NCI-H2029 treated with DMSO at 0.1 percent for 48 hours (cell line): ENCODE results near the gene BEX5.
"Not testable (repeated sequence)": the region's sequence is repeated elsewhere in the genome, so short reads cannot be mapped to it uniquely, and the experiment has no call there.

Experiments used
- DNase-seq: peaks from one replicate; lab custom pipeline; 2025; lab: John Stamatoyannopoulos, UW

Gene BEX5

DNA sequence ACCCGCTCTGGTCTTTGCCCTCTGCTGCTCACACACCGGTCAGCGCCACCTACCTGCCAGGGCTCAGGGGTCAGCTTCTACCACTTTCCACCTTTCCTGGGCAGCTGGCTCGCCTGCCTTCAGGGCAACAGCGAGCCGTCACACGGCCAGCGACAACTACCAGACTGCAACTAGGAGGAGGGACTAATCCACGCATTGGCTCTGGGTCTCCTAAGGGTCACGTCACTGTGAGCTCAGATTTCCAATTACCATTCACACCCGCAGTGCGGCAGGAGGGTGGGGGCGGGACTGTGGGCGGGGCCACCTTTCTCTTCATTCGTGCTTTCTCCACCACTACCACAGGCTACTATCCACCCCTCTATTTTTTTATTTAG lies at the start of gene BEX5:
Gene BEX5 (minus strand): TSS at position 172 of the 374 bp plus-strand sequence. CDS start 1,712 bp downstream, outside the sequence.
- no peak for DNase-seq

DNA sequence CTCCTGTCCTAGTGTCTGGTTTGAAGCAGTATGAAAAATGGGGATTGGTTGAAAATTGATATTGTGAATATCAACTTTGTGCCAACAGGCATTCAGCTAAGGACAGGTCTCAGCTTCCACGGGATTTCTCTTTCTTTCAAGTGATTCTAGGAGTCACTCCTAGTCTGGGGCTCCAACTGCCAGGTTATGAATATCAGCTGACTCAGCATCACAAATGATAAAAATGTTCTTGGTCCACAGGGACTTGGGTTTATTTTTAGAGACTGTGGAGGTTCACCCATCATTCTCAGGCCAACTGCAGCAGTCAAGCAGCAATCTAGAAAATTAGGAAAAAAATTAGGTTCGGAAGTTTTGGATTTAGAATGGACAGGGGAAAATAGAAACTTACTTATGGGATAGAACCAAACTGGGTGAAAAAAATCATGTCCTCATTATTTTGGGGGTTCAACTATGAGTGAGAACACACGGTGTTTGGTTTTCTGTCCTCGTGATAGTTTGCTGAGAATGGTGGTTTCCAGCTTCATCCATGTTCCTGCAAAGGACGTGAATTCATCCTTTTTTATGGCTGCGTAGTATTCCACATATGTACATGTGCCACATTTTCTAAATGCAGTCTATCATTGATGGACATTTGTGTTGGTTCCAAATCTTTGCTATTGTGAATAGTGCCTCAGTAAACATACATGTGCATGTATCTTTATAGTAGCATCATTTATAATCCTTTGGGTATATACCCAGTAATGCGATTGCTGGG lies 30.4 kb upstream of the BEX5 start:
- no peak for DNase-seq

DNA sequence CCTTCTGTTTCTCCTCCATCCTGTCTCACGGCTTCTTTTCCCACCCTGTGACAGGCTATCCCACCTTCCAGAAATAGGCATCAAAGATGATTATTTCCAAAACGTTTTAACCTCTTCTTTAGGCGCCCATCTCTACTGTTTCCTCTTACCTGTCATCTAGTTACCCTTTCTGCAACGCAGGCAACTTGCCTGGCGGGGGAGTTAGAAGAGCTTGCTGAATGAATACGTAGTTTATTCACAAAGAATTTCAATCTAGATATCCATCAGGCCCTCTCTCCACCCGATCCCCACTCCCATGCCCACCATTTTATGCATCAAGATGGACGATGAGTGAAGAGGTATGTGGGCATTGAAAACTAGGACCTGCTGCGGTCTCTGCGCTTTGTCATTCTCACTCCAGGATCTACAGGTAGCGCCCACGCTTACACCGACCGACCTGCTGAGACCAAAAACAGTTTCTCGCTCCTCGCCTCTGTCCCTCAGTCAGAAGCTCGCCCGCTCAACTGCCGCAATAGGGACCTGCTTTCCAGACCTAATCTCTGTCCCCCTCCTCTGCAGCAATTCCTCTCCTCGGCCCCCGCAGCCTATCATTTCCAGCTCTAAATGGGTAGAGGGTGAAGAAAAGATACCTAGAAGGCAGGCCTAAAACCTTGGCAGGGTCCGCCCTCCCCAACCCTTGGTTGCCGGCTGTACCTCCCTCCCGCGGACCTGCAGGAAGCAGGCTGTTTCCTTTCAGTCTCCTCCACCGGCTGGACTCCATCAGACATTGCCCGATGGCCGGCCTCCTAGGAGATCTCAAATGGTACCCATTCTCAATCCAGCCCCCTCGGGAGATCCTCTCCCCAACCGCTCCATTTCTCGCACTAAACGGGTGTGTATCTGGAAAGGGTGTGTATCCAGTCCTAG lies 624 bp downstream of the BEX5 start:
- no peak for DNase-seq

DNA sequence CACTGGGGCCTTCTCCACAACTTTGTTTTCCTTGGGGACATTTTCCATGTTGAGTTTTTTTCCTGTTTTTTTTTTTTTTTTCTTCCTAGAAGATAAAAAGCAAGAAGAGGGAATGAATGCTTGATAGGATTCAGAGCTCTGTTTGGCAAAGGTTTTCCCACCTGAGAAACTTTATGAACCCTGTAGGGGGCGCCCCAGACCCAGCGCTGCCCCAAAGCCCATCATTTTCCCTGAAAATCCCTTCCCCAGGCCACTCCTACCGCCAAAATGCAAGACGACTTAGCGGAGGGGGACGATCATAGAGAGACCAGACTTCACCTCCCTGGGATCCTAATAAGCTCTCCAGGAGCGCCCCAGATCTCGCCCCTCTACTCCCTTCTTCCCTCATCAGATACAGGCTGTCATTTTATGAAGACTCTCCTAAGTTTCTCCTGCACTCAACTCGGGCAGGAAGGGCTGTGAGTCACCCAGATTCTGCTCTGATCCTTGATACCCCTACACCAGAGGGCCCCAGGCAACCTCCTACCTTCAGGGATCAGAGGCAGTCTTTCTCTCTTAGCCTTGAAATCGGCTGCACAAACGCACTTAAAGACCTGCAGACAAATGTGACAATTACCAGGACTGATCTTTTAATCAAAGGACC lies 1.4 kb downstream of the BEX5 start:
- DNase-seq = no peak

DNA sequence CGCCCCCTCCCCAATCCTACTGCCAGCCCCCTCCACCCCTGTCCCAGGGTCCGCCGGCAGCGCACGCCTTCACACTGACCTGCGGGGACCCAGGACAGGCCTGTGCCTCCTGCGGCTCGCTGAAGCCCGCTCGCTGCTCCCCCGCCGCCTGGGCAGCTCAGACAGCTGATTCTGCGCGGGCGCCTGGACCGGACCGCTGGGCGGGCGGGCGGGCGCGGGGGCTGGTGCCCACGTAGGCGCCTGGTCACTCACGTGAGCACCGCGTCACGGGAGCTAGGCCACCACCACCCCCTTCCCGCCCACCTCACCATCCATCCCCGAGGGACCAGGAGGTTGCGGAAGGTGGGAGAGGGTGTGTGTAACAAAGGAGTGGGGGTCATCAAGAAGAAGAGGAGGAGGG lies 13.5 kb downstream of the BEX5 start, which contains the start of gene TCEAL6:
Gene TCEAL6 (minus strand): TSS at position 208 of the 400 bp plus-strand sequence.
- DNase-seq = not testable (repeated sequence)

DNA sequence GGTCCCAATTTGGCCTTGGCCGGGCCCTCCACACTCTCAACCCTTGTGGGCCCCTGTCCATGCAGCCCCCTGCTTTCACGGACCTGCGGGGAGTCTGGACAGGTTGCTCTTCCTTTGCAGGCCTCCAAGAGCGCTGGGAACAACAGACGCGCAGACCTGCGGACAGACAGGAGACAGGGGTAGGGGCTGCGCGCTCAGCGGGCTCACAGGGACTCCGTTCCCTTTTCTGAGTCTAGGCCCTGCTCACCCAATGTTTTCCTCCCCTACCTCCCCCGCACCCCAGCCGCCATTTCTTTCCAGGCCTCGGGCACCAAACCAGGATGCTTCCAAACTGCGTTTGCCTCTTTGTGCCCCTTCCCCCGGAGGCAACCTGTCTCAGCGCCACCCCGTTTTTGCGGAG lies 14.1 kb downstream of the BEX5 start:
- DNase-seq = not testable (repeated sequence)

DNA sequence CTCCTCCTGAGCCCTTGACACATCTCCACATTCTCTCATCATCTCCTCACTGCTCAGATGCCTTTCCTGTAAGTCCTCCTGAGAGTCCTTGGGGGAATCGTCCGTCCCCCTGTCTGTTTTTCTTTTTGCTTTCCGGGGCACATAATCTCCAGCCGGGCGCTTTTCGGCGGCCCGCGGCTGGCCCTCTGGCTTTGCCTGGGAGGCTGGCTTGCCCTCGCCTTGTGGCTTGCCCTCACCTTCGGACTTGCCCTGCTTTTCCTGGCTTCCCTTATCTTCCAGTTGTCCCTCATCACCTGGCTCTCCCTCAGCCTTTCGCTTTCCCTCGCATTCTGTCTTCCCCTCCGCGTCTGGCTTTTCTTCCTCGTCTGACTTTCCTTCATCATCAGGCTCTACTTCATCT lies 14.9 kb downstream of the BEX5 start:
- not testable (repeated sequence) for DNase-seq

DNA sequence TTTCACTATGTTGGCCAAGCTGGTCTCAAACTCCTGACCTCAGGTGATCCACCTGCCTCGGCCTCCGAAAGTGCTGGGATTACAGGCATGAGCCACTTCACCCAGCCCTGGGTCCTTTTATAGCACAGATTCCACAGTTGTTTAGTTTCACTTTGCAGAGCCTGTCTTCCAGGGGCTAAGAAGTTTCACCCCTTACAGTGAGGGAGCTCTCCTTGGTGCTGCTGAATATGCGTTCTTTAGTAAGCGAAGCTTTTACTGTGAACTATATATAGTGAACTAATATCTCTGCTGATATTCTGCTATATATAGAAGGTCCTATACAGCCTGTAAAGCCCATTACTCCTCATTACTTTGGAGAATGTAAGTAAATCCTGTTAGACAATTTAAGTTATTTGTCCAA lies 17.7 kb downstream of the BEX5 start:
- no peak for DNase-seq

DNA sequence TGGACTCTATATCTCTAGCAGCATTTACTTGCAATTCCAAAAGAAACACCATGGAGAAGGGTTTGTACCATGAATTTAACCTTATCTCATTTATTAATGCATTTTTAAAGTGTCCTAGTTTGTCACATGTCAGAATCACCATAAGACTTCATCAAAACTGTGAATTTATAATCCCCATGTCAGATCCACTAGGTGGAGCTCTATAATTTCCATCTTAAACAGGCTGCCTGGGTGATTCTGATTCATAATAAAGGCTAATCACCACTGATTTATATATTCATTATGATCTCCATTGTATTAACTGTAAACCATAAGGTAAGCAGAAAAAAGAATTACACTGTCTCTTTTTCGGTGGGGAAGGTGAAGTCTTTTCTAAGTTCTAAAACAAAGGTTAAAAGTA lies 26.3 kb downstream of the BEX5 start:
- DNase-seq = no peak

DNA sequence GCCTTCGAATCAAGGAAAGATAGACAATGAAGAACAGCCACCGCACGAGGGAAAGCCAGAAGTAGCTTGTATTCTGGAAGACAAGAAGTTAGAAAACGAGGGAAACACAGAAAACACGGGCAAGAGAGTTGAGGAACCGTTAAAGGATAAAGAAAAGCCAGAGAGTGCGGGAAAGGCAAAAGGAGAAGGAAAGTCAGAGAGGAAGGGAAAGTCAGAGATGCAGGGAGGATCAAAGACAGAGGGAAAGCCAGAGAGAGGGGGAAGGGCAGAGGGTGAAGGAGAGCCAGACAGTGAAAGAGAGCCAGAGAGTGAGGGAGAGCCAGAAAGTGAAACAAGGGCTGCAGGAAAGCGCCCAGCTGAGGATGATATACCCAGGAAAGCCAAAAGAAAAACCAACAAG lies 28.9 kb downstream of the BEX5 start:
- no peak for DNase-seq

DNA sequence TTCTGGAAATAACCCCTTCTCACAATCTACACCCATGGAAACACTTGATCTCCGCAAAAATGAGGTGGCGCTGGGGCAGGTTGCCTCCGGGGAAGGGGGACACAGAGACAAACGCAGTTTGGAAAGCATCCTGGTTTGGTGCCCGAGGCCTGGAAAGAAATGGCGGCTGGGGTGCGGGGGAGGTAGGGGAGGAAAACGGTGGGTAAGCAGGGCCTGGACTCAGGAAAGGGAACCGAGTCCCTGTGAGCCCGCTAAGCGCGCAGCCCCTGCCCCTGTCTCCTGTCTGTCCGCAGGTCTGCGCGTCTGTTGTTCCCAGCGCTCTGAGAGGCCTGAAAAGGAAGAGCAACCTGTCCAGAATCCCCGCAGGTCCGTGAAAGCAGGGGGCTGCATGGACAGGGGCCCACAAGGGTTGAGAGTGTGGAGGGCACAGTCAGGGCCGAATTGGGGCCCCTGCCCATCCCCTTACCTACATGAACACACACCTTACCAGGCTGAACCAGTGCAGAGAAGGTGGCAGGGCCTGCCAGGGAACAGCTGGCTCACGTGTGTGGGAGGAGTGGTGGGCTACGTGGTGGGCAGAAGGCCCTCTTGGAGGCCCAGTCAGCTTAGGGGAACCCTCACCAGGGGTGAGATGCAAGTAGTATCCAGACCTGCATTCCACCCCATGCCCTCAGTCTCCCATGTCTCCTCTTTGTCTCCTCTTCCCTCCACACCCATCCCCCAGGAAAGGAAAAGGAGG lies 29.5 kb downstream of the BEX5 start:
- not testable (repeated sequence) for DNase-seq

DNA sequence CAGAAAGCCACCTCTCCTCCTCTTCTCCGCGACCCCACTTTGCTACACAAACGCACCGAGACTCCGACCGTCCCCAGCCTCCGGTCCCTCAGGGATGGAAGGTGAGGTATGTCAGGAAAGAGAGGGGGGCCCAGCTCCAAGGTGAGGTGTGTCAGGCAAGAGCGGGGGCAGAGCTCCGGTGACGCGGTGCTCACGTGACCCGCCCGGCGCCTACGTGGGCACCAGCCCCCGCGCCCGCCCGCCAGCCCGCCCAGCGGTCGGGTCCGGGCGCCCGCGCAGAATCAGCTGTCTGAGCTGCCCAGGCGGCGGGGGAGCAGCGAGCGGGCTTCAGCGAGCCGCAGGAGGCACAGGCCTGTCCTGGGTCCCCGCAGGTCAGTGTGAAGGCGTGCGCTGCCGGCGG lies 30.3 kb downstream of the BEX5 start, which contains the start of gene TCEAL2:
Gene TCEAL2 (plus strand): TSS at position 244 of the 400 bp plus-strand sequence. CDS start 1,152 bp downstream, outside the sequence.
- DNase-seq = not testable (repeated sequence)

DNA sequence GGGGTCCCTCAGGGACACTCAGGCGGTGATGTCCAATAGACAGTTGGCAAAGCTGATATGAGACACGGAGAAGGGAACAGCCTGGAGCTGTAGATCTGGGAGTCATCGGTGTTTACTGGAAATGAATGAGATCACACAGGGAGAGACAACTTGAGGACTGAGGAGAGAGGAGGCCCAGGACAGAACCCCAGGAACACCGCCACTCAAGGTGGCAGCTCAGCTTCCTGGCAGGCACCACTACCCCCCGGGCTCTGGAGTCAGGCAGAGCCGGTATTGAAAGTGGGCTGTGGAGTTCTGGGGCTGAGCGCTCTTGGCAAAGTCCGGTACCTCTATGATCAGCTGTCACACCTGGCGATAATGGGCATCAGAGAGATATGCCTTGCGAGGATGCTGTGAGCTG lies 30.8 kb downstream of the BEX5 start:
- not testable (repeated sequence) for DNase-seq

DNA sequence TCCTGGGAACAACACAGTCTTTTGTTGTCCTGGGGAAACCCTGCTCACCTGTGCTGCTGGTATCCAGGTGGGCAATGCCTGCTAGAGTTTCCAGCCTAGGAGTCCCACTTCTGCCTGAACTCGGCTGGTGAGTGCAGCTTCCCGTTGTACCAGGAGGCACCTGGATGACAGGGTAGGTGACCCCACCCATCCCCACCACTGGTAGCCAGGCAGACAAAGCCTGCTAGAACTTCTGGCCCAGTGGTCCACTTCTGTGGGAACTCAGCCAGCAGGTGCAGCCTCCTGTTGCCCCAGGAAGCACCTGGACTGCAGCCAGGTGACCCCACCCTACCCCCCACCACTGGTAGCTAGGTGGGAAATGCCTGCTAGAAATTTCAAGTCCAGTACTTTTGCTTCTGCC lies 40.0 kb downstream of the BEX5 start:
- no peak for DNase-seq

DNA sequence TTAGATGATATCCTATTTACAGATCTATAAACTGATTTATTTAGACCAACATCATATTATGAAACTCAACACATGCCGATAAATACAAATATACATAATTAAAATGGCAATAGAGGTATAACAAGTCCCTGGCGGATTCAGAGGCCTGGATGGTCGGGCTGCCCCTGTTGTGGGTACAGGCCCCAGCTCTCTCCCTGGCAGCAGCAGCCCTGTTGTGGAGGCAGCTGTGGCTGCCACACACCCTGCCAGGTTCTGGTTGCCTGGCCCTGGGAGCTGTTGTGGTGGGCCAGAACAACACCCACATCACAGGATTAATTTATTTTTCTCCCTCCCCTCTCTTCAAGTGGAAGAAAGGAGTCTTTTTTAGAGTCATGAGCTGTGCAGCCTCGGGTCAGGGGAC lies 42.4 kb downstream of the BEX5 start:
- DNase-seq = no peak
